Measurements from ENCODE around the gene ITGB3.

DNA sequence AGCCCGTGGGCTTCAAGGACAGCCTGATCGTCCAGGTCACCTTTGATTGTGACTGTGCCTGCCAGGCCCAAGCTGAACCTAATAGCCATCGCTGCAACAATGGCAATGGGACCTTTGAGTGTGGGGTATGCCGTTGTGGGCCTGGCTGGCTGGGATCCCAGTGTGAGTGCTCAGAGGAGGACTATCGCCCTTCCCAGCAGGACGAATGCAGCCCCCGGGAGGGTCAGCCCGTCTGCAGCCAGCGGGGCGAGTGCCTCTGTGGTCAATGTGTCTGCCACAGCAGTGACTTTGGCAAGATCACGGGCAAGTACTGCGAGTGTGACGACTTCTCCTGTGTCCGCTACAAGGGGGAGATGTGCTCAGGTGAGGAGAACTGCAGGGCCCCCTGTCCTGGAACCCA is 38.6 kb downstream of the ITGB3 start:
- TF ChIP-seq, protein P1, sequence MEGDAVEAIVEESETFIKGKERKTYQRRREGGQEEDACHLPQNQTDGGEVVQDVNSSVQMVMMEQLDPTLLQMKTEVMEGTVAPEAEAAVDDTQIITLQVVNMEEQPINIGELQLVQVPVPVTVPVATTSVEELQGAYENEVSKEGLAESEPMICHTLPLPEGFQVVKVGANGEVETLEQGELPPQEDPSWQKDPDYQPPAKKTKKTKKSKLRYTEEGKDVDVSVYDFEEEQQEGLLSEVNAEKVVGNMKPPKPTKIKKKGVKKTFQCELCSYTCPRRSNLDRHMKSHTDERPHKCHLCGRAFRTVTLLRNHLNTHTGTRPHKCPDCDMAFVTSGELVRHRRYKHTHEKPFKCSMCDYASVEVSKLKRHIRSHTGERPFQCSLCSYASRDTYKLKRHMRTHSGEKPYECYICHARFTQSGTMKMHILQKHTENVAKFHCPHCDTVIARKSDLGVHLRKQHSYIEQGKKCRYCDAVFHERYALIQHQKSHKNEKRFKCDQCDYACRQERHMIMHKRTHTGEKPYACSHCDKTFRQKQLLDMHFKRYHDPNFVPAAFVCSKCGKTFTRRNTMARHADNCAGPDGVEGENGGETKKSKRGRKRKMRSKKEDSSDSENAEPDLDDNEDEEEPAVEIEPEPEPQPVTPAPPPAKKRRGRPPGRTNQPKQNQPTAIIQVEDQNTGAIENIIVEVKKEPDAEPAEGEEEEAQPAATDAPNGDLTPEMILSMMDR (IDR thresholded peaks at IDR 0.05; ENCODE audit: insufficient read depth, low read length, poor library complexity, severe bottlenecking): no peak
- TF ChIP-seq EZH2phosphoT487 (conservative IDR thresholded peaks at IDR 0.05; ENCODE audit: low read length): no peak

Measured in SU-DHL-6 (cell line).